Kidney epithelial cell (primary cell): Measurements from ENCODE around the gene TIMM44. TPM values are rescaled to one million over a fixed set of nuclear protein-coding genes. Genes with fewer than 3 reads are reported as not detected.

Experiments
- DNase-seq: peaks from one replicate; pipeline ENCODE4 v3.0.0-alpha.2; 2010; ENCODE audit warnings: low read depth
- H3K27me3 ChIP-seq: 2 replicates; pipeline ENCODE4 v1.6.0; 2011; ENCODE audit warnings: low read length; ENCODE audit not compliant: control insufficient read depth, insufficient read depth
- H3K36me3 ChIP-seq: 2 replicates; pipeline ENCODE4 v1.5.1; 2011; ENCODE audit warnings: low read length; ENCODE audit not compliant: control insufficient read depth, insufficient read depth
- H3K4me3 ChIP-seq: 2 replicates; pipeline ENCODE4 v1.5.1; 2011; ENCODE audit warnings: low read depth, mild to moderate bottlenecking, control low read depth, low read length
- CTCF ChIP-seq: IDR thresholded peaks from 2 replicates; pipeline ENCODE4 v1.5.1; 2011; ENCODE audit warnings: mild to moderate bottlenecking, moderate library complexity, low read length, control low read depth, inconsistent platforms; ENCODE audit not compliant: insufficient read depth, poor library complexity, severe bottlenecking
- total RNA-seq: library from RNA; depleted of rRNA; stranded (reverse); fragments of >200 nt; gene quantifications from 2 replicates; pipeline ENCODE4 v1.2.3, GENCODE V29; 2015

Gene TIMM44
- total RNA-seq, 1 donor from 2014 or later: 83.9 TPM

GRCh38 chr19:7916955-7917266 is 26.6 kb downstream of the TIMM44 start:
- DNase-seq: no peak
- Histone ChIP-seq H3K27me3 (peaks cover 32% of the 10 kb centered on the region), H3K36me3 (no peaks in the 10 kb centered on the region), H3K4me3 (peak overlapping the region; percentile 10)
- TF ChIP-seq CTCF: no peak

- H3K27me3 ChIP-seq: peaks cover 32% of the 10 kb centered on the region
- H3K36me3 ChIP-seq: no peaks in the 10 kb centered on the region
- no peak for TF ChIP-seq CTCF
- peak overlapping the region; percentile 32 for H3K4me3 ChIP-seq
- no peak for DNase-seq
Measured at GRCh38 chr19:7916103-7916954, 27.1 kb downstream of the TIMM44 start.

GRCh38 chr19:7915250-7916102 is 28.0 kb downstream of the TIMM44 start:
- no peak for TF ChIP-seq CTCF
- Histone ChIP-seq H3K27me3 (peaks cover 32% of the 10 kb centered on the region), H3K36me3 (no peaks in the 10 kb centered on the region), H3K4me3 (no peak overlapping the region)
- DNase-seq: no peak

GRCh38 chr19:7914598-7915045 is 28.8 kb downstream of the TIMM44 start, which contains the start of gene TGFBR3L:
TSS of gene TGFBR3L (plus strand) at chr19:7914830.
- no peaks in the 10 kb centered on the region for H3K36me3 ChIP-seq
- no peak for DNase-seq
- no peak for TF ChIP-seq CTCF
- H3K4me3 ChIP-seq: no peak within 1 kb of the TSS
- H3K27me3 ChIP-seq: peaks cover 32% of the 10 kb centered on the region

- TF ChIP-seq CTCF: no peak
- Histone ChIP-seq H3K27me3 (peaks cover 32% of the 10 kb centered on the region), H3K4me3 (no peak overlapping the region), H3K36me3 (no peaks in the 10 kb centered on the region)
- DNase-seq: no peak
Measured at GRCh38 chr19:7914099-7914498, 29.4 kb downstream of the TIMM44 start.
